IMR-90 (cell line): ENCODE data around the gene ZNF654. TPM values are rescaled to one million over a fixed set of nuclear protein-coding genes. Genes with fewer than 3 reads are reported as not detected.
"Not testable (repeated sequence)": the region's sequence is repeated elsewhere in the genome, so short reads cannot be mapped to it uniquely, and the experiment has no call there.

Experiments
- ATAC-seq: fragments of 200-7000 bp; cut with Tn5 transposase; 2 replicates; pipeline ENCODE4 v1.9.1; 2020; ENCODE audit warnings: low read depth, mild to moderate bottlenecking, moderate library complexity
- BruUV-seq: library from RNA; stranded (reverse); fragments of 400-500 nt; replicated peaks from 2 replicates; lab custom pipeline; 2021; lab: Mats Ljungman, UMichigan
- CTCF ChIA-PET: fragments of 300-600 bp; formaldehyde crosslinking; extraction: SDS; loops from one replicate; lab custom pipeline; 2021; ENCODE audit warnings: antibody characterized with exemption; lab: Yijun Ruan, JAX
- POLR2A ChIA-PET: fragments of 300-600 bp; sonication (Branson Sonifier 250); formaldehyde crosslinking; loops from one replicate; lab custom pipeline; 2022; ENCODE audit warnings: antibody characterized with exemption; ENCODE audit not compliant: unreplicated experiment; lab: Charles Lee
- DNase-seq: peaks from one replicate; pipeline ENCODE4 v3.0.0; 2013
- H2AFZ ChIP-seq: replicated peaks from 2 replicates; pipeline ENCODE3; 2013; ENCODE audit warnings: low read length, mild to moderate bottlenecking; ENCODE audit not compliant: poor library complexity
- H2AK5ac ChIP-seq: 2 replicates; pipeline ENCODE4 v1.6.1; 2013; ENCODE audit warnings: low read depth, low read length, inconsistent platforms
- H2AK9ac ChIP-seq: replicated peaks from 2 replicates; pipeline ENCODE3; 2013; ENCODE audit warnings: mild to moderate bottlenecking, low read depth, low read length, moderate library complexity; ENCODE audit not compliant: poor library complexity
- H2BK120ac ChIP-seq: 2 replicates; pipeline ENCODE4 v1.6.1; 2013; ENCODE audit warnings: low read depth, low read length, inconsistent platforms
- H2BK15ac ChIP-seq: 3 replicates; pipeline ENCODE4 v1.6.1; 2013; ENCODE audit warnings: low read depth, low read length, inconsistent platforms
- H2BK20ac ChIP-seq: 2 replicates; pipeline ENCODE4 v1.6.1; 2013; ENCODE audit warnings: low read depth, mild to moderate bottlenecking, inconsistent platforms, low read length, moderate library complexity
- H2BK5ac ChIP-seq: 2 replicates; pipeline ENCODE4 v1.6.1; 2013; ENCODE audit warnings: mild to moderate bottlenecking, low read depth, low read length, inconsistent platforms; ENCODE audit not compliant: poor library complexity, severe bottlenecking
- H3K14ac ChIP-seq: replicated peaks from 2 replicates; pipeline ENCODE4 v1.6.1; 2013; ENCODE audit warnings: low read depth, low read length, inconsistent platforms
- H3K18ac ChIP-seq: 2 replicates; pipeline ENCODE4 v1.6.1; 2013; ENCODE audit warnings: low read depth, low read length, control low read depth
- H3K23ac ChIP-seq: 2 replicates; pipeline ENCODE4 v1.6.1; 2013; ENCODE audit warnings: low read depth, low read length, inconsistent platforms
- H3K27ac ChIP-seq: 2 replicates; pipeline ENCODE4 v1.5.1; 2013; ENCODE audit warnings: mild to moderate bottlenecking, control low read depth, low read length; ENCODE audit not compliant: insufficient read depth
- H3K27me3 ChIP-seq: 2 replicates; pipeline ENCODE4 v1.6.1; 2013; ENCODE audit warnings: low read length; ENCODE audit not compliant: control insufficient read depth, insufficient read depth
- H3K36me3 ChIP-seq: 2 replicates; pipeline ENCODE4 v1.6.1; 2013; ENCODE audit warnings: low read length, mixed read lengths; ENCODE audit not compliant: control insufficient read depth, insufficient read depth
- H3K4ac ChIP-seq: 2 replicates; pipeline ENCODE4 v1.6.1; 2013; ENCODE audit warnings: low read depth, low read length, inconsistent platforms
- H3K4me1 ChIP-seq: 2 replicates; pipeline ENCODE4 v1.6.1; 2013; ENCODE audit warnings: low read length, mixed read lengths; ENCODE audit not compliant: control insufficient read depth, insufficient read depth
- H3K4me2 ChIP-seq: 2 replicates; pipeline ENCODE4 v1.6.1; 2013; ENCODE audit warnings: low read depth, mild to moderate bottlenecking, control low read depth, low read length, moderate library complexity
- H3K4me3 ChIP-seq: 2 replicates; pipeline ENCODE4 v1.5.1; 2013; ENCODE audit warnings: low read depth, mild to moderate bottlenecking, control low read depth, low read length, moderate library complexity; ENCODE audit not compliant: insufficient read depth
- H3K56ac ChIP-seq: 2 replicates; pipeline ENCODE4 v1.6.1; 2013; ENCODE audit warnings: low read length, inconsistent platforms; ENCODE audit not compliant: insufficient read depth; ENCODE audit errors: extremely low read depth
- H3K79me1 ChIP-seq, 2 experiments: 2 replicates each; pipeline ENCODE4 v1.6.1; 2013; ENCODE audit warnings: low read length in 2 of 2, inconsistent platforms in 1 of 2, low read depth in 1 of 2
- H3K9ac ChIP-seq: 2 replicates; pipeline ENCODE4 v1.6.1; 2013; ENCODE audit warnings: low read depth, low read length, control low read depth
- H3K9me1 ChIP-seq: 2 replicates; pipeline ENCODE4 v1.6.1; 2013; ENCODE audit warnings: low read length, inconsistent platforms; ENCODE audit not compliant: insufficient read depth
- H3K9me3 ChIP-seq: 2 replicates; pipeline ENCODE4 v1.6.1; 2013; ENCODE audit warnings: low read length; ENCODE audit not compliant: control insufficient read depth, insufficient read depth
- H4K20me1 ChIP-seq: 2 replicates; pipeline ENCODE4 v1.6.1; 2013; ENCODE audit warnings: low read length, inconsistent platforms; ENCODE audit not compliant: insufficient read depth
- H4K5ac ChIP-seq: 2 replicates; pipeline ENCODE4 v1.6.1; 2013; ENCODE audit warnings: mild to moderate bottlenecking, low read depth, low read length, control low read depth
- H4K8ac ChIP-seq, 2 experiments: 2 replicates each; pipeline ENCODE4 v1.6.1; 2013; ENCODE audit warnings: low read depth in 2 of 2, low read length in 2 of 2, control low read depth in 1 of 2, inconsistent platforms in 1 of 2
- H4K91ac ChIP-seq: 2 replicates; pipeline ENCODE4 v1.6.1; 2013; ENCODE audit warnings: low read depth, low read length, inconsistent platforms; ENCODE audit not compliant: insufficient read depth
- CHD1 ChIP-seq: IDR thresholded peaks from 2 replicates; pipeline ENCODE4 v1.6.1; 2012; ENCODE audit warnings: low read depth, low read length, improper control_type of control experiment
- CTCF ChIP-seq: conservative IDR thresholded peaks from 2 replicates; pipeline ENCODE4 v1.5.1; 2012; ENCODE audit warnings: mild to moderate bottlenecking, low read depth, low read length, improper control_type of control experiment
- RAD21 ChIP-seq: IDR thresholded peaks from 2 replicates; pipeline ENCODE4 v1.6.1; 2012; ENCODE audit warnings: low read length, improper control_type of control experiment
- SMC3 ChIP-seq: fragments of 150-350 bp; IDR thresholded peaks from 2 replicates; pipeline ENCODE4 v1.6.1; 2016; ENCODE audit warnings: low read depth, mild to moderate bottlenecking, antibody characterized with exemption, low read length, moderate library complexity
- WGBS, 2 experiments: methylation state at CpG; one replicate each; pipeline versions ENCODE4 v1.1.5 to v1.1.7; 2013; ENCODE audit warnings: missing lambda C conversion rate in 2 of 2; ENCODE audit not compliant: insufficient read length in 1 of 2; ENCODE audit errors: extremely low coverage in 2 of 2; 5-methylcytosine and 5-hydroxymethylcytosine counted together
- dilution Hi-C: fragments of 300-500 bp; cut with HindIII; formaldehyde crosslinking; loops from one replicate; pipeline ENCODE4 v1.14.3; 2018; ENCODE audit warnings: low sequenced_read_pairs; ENCODE audit not compliant: unreplicated experiment
- in situ Hi-C: fragments of 300-500 bp; cut with MboI; formaldehyde crosslinking; loops from 3 replicates; pipeline ENCODE4 v1.14.3; 2019; ENCODE audit warnings: low sequenced_read_pairs, inconsistent platforms, mixed read lengths
- intact Hi-C: fragments of 100-400 bp; cut with micrococcal nuclease; formaldehyde crosslinking; loops from 2 replicates; pipeline ENCODE4 v1.10.0; 2022
- polyA plus RNA-seq, 3 experiments: library from polyadenylated mRNA; depleted of rRNA; stranded (reverse); fragments of >200 nt; gene quantifications; 2 replicates each; pipeline ENCODE4 v1.2.3, GENCODE V29; 2012; ENCODE audit warnings: low replicate concordance in 1 of 3
- total RNA-seq: library from RNA; depleted of rRNA; stranded (reverse); fragments of >200 nt; gene quantifications from 2 replicates; pipeline ENCODE4 v1.2.3, GENCODE V29; 2012

Gene ZNF654
- total and polyA plus RNA-seq, 2 of the 4 experiments (the other 2 are of a cell fraction): 3.3 to 11.5 TPM

- intact Hi-C loops: loop anchor here (1.0 to 5.0 kb wide), 3 partner anchors 123 to 882 kb away; partner anchors contain the start of genes CGGBP1 and ZNF654
- Histone ChIP-seq H3K56ac (no peak overlapping the region), H4K5ac (no peak overlapping the region), H3K23ac (no peak overlapping the region), H3K4ac (no peak overlapping the region), H3K27ac (no peak overlapping the region), H3K36me3 (no peaks in the 10 kb centered on the region), H3K9me1 (no peaks in the 10 kb centered on the region; the same call in 1 of the 2 replicates), H3K4me1 (no peaks in the 10 kb centered on the region; the same call in 1 of the 2 replicates), H2AFZ (no peak overlapping the region), H3K9me3 (no peaks in the 10 kb centered on the region), H4K20me1 (no peaks in the 10 kb centered on the region), H4K8ac (no peak overlapping the region), H3K79me1 (no peaks in the 10 kb centered on the region), H4K91ac (no peak overlapping the region), H2AK9ac (no peak overlapping the region), H3K18ac (no peak overlapping the region), H3K4me2 (no peak overlapping the region), H2BK5ac (no peak overlapping the region), H3K14ac (no peak overlapping the region), H2BK15ac (no peak overlapping the region), H3K9ac (no peak overlapping the region), H3K4me3 (no peak overlapping the region), H2BK120ac (no peak overlapping the region), H2BK20ac (no peak overlapping the region), H3K27me3 (no peaks in the 10 kb centered on the region), H2AK5ac (no peak overlapping the region)
- dilution Hi-C loops: no loop called here
- BruUV-seq: no TSS peak
- ChIA-PET POLR2A (no interaction called here), CTCF (interaction anchor here (0.6 to 1.0 kb wide), 2 partner anchors 882 to 1134 kb away, joined by 3 to 5 read pairs; no protein-coding TSS in a partner anchor)
- peak; percentile 58 for DNase-seq
- peak; percentile 71 for TF ChIP-seq RAD21
- TF ChIP-seq CHD1: no peak
- peak; percentile 44 for TF ChIP-seq SMC3
- peak; percentile 60 for TF ChIP-seq CTCF
- in situ Hi-C loops: no loop called here
- no CpG with 5 or more reads among the region's 4 CpGs for WGBS, 2 experiments
- ATAC-seq: peak; percentile 75
These were observed 121.4 kb downstream of the ZNF654 start for GRCh38 chr3:88180398-88180999.

- ATAC-seq, H3K9ac ChIP-seq, H2BK20ac ChIP-seq, H3K4me3 ChIP-seq, H3K9me3 ChIP-seq, H2BK15ac ChIP-seq, H2BK5ac ChIP-seq, H2AK5ac ChIP-seq, H3K4me1 ChIP-seq, H3K9me1 ChIP-seq, H3K36me3 ChIP-seq, dilution Hi-C loops, H3K56ac ChIP-seq, H3K23ac ChIP-seq, H3K79me1 ChIP-seq, POLR2A ChIA-PET, H3K18ac ChIP-seq, H3K14ac ChIP-seq, DNase-seq, H3K27ac ChIP-seq, H4K91ac ChIP-seq, H2BK120ac ChIP-seq, in situ Hi-C loops, H4K8ac ChIP-seq, H3K4me2 ChIP-seq, BruUV-seq, H4K20me1 ChIP-seq, H3K4ac ChIP-seq, H2AFZ ChIP-seq, H2AK9ac ChIP-seq, H3K27me3 ChIP-seq, H4K5ac ChIP-seq: not testable (repeated sequence)
- intact Hi-C loops: loop anchor here (5.0 kb wide), 1 partner anchor 125 kb away; the partner anchor contains the start of genes CGGBP1 and ZNF654
- 67% methylated on average over 1 of the region's 9 CpGs; no CpG with 5 or more reads in 1 of the 2 experiments for WGBS, 2 experiments
- CTCF ChIA-PET: interaction anchor here (0.6 kb wide), 1 partner anchor 918 kb away, joined by 3 read pairs; no protein-coding TSS in a partner anchor
These were observed 123.3 kb downstream of the ZNF654 start for GRCh38 chr3:88182165-88182918.
